ENCODE data around the gene GUCY1A1. TPM values are rescaled to one million over a fixed set of nuclear protein-coding genes. Genes with fewer than 3 reads are reported as not detected.
A peak's percentile ranks its signal among the peaks of the same experiment; 100 is the strongest.

Gene GUCY1A1
- total RNA-seq, 1 donor from 2014 or later, result 29.4 TPM

DNA sequence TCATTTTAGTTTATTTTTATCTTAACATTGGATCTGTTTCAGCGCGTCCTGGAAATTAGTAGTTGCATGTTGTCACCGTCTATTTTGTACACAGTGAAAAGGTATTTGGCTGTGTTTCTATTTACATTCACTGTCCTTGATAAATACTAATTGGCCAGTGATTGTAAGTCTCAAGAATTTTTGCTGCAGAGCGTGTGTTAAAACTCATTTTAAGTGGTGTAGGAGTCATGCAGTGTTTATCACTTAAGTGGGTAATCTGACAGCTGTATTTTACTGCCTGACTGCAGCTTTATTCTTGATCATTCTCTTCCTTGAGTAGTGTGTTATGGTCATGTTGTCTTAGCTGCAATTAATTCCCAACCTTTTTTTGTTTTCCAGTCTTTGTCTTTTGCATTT, 9.8 kb downstream of the GUCY1A1 start:
- Mint-ChIP-seq H3K27me3 (ENCODE audit: low read depth) (no peaks in the 10 kb centered on the region), H3K4me3 (ENCODE audit: unreplicated experiment) (no peak overlapping the region), H3K9me3 (ENCODE audit: low read depth) (no peaks in the 10 kb centered on the region), H3K36me3 (ENCODE audit: low read depth) (peaks cover 2% of the 10 kb centered on the region), H3K27ac (ENCODE audit: unreplicated experiment) (no peak overlapping the region), H3K4me1 (ENCODE audit: low read depth) (peaks cover 56% of the 10 kb centered on the region)
- TF ChIP-seq, protein P1, sequence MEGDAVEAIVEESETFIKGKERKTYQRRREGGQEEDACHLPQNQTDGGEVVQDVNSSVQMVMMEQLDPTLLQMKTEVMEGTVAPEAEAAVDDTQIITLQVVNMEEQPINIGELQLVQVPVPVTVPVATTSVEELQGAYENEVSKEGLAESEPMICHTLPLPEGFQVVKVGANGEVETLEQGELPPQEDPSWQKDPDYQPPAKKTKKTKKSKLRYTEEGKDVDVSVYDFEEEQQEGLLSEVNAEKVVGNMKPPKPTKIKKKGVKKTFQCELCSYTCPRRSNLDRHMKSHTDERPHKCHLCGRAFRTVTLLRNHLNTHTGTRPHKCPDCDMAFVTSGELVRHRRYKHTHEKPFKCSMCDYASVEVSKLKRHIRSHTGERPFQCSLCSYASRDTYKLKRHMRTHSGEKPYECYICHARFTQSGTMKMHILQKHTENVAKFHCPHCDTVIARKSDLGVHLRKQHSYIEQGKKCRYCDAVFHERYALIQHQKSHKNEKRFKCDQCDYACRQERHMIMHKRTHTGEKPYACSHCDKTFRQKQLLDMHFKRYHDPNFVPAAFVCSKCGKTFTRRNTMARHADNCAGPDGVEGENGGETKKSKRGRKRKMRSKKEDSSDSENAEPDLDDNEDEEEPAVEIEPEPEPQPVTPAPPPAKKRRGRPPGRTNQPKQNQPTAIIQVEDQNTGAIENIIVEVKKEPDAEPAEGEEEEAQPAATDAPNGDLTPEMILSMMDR (IDR thresholded peaks at IDR 0.05), result no peak
- DNase-seq (ENCODE audit: low spot score), result no peak

GRCh38 chr4:155678011-155678410, 11.4 kb downstream of the GUCY1A1 start:
- Mint-ChIP-seq H3K36me3 (ENCODE audit: low read depth) (no peaks in the 10 kb centered on the region), H3K4me1 (ENCODE audit: low read depth) (peaks cover 63% of the 10 kb centered on the region)

DNA sequence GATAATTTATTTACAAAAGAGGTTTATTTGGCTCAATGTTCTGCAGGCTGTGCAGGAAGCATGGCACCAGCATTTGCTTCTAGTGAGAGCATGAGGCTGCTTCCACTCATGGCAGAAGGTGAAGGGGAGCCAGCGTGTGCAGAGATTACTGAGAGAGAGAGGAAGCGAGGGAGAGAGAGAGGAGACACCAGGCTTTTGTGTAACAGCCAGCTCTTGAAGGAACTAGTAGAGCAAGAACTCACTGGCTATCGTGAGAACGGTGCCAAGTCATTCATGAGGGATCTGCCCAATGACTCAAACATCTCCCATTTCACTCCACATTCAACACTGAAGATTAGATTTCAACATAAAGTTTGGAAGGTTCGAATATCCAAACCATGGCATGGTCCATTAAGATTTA, 12.7 kb downstream of the GUCY1A1 start:
- no peak overlapping the region for H3K27ac Mint-ChIP-seq (ENCODE audit: unreplicated experiment)
- no peaks in the 10 kb centered on the region for H3K36me3 Mint-ChIP-seq (ENCODE audit: low read depth)
- no peaks in the 10 kb centered on the region for H3K27me3 Mint-ChIP-seq (ENCODE audit: low read depth)
- DNase-seq (ENCODE audit: low spot score), result no peak
- H3K4me3 Mint-ChIP-seq (ENCODE audit: unreplicated experiment), result no peak overlapping the region
- TF ChIP-seq, protein P1 (IDR thresholded peaks at IDR 0.05), result no peak
- H3K4me1 Mint-ChIP-seq (ENCODE audit: low read depth), result peaks cover 64% of the 10 kb centered on the region
- H3K9me3 Mint-ChIP-seq (ENCODE audit: low read depth), result no peaks in the 10 kb centered on the region

More at GRCh38 chr4:155678011-155678410, 11.4 kb downstream of the GUCY1A1 start:
- Mint-ChIP-seq H3K27ac (ENCODE audit: unreplicated experiment) (no peak overlapping the region), H3K9me3 (ENCODE audit: low read depth) (no peaks in the 10 kb centered on the region), H3K27me3 (ENCODE audit: low read depth) (no peaks in the 10 kb centered on the region), H3K4me3 (ENCODE audit: unreplicated experiment) (no peak overlapping the region)
- no peak for DNase-seq (ENCODE audit: low spot score)
- TF ChIP-seq, protein P1 (IDR thresholded peaks at IDR 0.05), result no peak

DNA sequence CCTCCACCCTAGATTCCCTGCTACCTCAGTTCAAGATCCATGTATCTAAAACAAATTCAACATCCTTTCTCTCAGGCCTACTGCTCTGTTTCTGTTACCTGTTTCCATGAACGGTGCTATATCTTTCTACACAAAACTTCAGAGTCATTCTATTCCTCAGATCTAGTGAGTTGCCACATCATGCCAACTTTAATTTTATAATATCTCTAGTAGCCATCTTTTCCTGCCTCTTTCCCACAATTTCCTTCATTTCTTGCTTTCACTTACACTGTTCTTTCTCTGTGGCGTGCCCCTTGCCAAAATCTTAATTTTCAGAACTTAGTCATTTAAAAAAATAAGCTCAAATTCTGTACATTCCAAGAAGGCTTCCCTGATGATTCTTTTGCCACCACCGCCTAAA, 15.2 kb downstream of the GUCY1A1 start:
- Mint-ChIP-seq H3K4me3 (ENCODE audit: unreplicated experiment) (peak overlapping the region; percentile 10), H3K27me3 (ENCODE audit: low read depth) (no peaks in the 10 kb centered on the region), H3K4me1 (ENCODE audit: low read depth) (peaks cover 63% of the 10 kb centered on the region), H3K27ac (ENCODE audit: unreplicated experiment) (peak overlapping the region; percentile 91), H3K36me3 (ENCODE audit: low read depth) (no peaks in the 10 kb centered on the region), H3K9me3 (ENCODE audit: low read depth) (no peaks in the 10 kb centered on the region)
- TF ChIP-seq, protein P1 (IDR thresholded peaks at IDR 0.05), result no peak
- no peak for DNase-seq (ENCODE audit: low spot score)

- Mint-ChIP-seq H3K27me3 (ENCODE audit: low read depth) (no peaks in the 10 kb centered on the region), H3K27ac (ENCODE audit: unreplicated experiment) (no peak overlapping the region), H3K4me3 (ENCODE audit: unreplicated experiment) (no peak overlapping the region), H3K36me3 (ENCODE audit: low read depth) (no peaks in the 10 kb centered on the region), H3K4me1 (ENCODE audit: low read depth) (peaks cover 65% of the 10 kb centered on the region), H3K9me3 (ENCODE audit: low read depth) (no peaks in the 10 kb centered on the region)
- TF ChIP-seq, protein P1 (IDR thresholded peaks at IDR 0.05), result no peak
- no peak for DNase-seq (ENCODE audit: low spot score)
These were observed 17.8 kb downstream of the GUCY1A1 start for GRCh38 chr4:155684423-155684822.
